Fibroblast of mammary gland (primary cell): Measurements from ENCODE around the gene DST.

Experiments used
- DNase-seq: peaks from one replicate; pipeline ENCODE4 v3.0.0-alpha.2; 2010; ENCODE audit warnings: low read depth
- H3K4me3 ChIP-seq: 2 replicates; pipeline ENCODE4 v1.5.1; 2011; ENCODE audit warnings: low read depth, mild to moderate bottlenecking, low read length, moderate library complexity; ENCODE audit not compliant: control insufficient read depth
- CTCF ChIP-seq: conservative IDR thresholded peaks from 2 replicates; pipeline ENCODE4 v1.5.1; 2011; ENCODE audit warnings: low read depth, low read length, inconsistent platforms; ENCODE audit not compliant: control insufficient read depth, insufficient read depth

Gene DST

GRCh38 chr6:56649782-56650181 is 7.1 kb upstream of the DST start:
- H3K4me3 ChIP-seq = no peak overlapping the region
- DNase-seq = peak; percentile 73
- TF ChIP-seq CTCF = no peak

GRCh38 chr6:56649053-56649769 is 6.5 kb upstream of the DST start:
- no peak overlapping the region for H3K4me3 ChIP-seq
- peak; percentile 49 for DNase-seq
- no peak for TF ChIP-seq CTCF

GRCh38 chr6:56647172-56647762 is 4.6 kb upstream of the DST start:
- no peak for DNase-seq
- H3K4me3 ChIP-seq = no peak overlapping the region
- TF ChIP-seq CTCF = no peak

- DNase-seq = no peak
- no peak for TF ChIP-seq CTCF
- no peak overlapping the region for H3K4me3 ChIP-seq
Observed at GRCh38 chr6:56644366-56644765, 1.7 kb upstream of the DST start.

- DNase-seq = peak; percentile 48
- H3K4me3 ChIP-seq = no peak overlapping the region
- no peak for TF ChIP-seq CTCF
Observed at GRCh38 chr6:56643379-56644089, 845 bp upstream of the DST start.

- no peak overlapping the region for H3K4me3 ChIP-seq
- no peak for DNase-seq
- TF ChIP-seq CTCF = no peak
Observed at GRCh38 chr6:56640374-56640773, 2.3 kb downstream of the DST start.
